ENCODE data around the gene ZNF732. TPM values are rescaled to one million over a fixed set of nuclear protein-coding genes. Genes with fewer than 3 reads are reported as not detected.
A peak's percentile ranks its signal among the peaks of the same experiment; 100 is the strongest.

Gene ZNF732
- total RNA-seq (not detected), polyA plus RNA-seq (not detected)

DNA sequence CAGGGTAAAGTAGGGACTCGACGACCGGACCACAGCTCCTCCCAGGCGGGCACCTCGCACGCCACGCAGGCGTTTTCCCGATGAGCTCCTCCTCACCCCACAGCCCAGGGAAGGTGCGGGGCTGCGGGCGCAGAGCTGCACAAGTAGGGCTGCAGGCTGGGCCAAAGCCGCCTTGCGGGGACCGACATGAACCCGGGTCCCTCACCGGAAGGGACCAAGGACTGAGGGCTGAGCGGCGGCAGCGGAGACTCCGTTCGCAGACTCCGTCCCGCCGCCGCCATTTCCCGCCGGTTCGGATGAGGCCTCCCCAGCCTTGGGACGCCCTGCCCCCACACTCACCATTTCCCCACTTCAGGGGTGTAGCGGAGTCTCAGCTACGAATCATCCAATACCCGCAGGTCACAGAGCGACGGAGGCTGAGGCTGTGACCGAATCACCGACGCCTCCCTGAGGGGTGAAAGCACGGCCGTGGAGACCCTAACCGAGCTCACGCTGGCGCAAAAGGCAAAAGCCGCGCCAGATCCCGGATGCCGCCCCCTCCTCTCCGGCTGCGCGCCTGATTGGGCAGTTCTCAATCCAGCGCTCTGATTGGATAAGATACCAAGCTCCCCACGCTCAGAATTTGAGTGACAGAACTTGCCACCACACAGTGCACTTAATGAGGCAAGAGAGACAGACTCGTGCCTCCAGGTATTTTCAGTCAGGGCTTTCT, at the start of gene ZNF732:
TSS of gene ZNF732 (minus strand) at position 506 of the 712 bp plus-strand sequence. CDS start at position 342, 164 bp downstream.
- Histone ChIP-seq H3K36me3 (ENCODE audit: control insufficient read depth, insufficient read depth, low read length) (no peaks in the 10 kb centered on the region), H3K9me3 (ENCODE audit: control insufficient read depth in 2 of 2, low read length in 2 of 2) (peaks cover 19 to 31% of the 10 kb centered on the region in 2 experiments), H3K4me3 (ENCODE audit: low read depth, low read length) (no peak within 1 kb of the TSS), H3K4me1 (ENCODE audit: control insufficient read depth, insufficient read depth, low read length, poor library complexity, severe bottlenecking) (no peaks in the 10 kb centered on the region), H3K27ac (ENCODE audit: insufficient read depth, low read length, poor library complexity, severe bottlenecking) (no peak within 1 kb of the TSS), H3K27me3 (ENCODE audit: control insufficient read depth, insufficient read depth, low read length) (no peaks in the 10 kb centered on the region)
- Mint-ChIP-seq H3K36me3 (no peaks in the 10 kb centered on the region), H3K4me1 (peaks cover 0 to 14% (median 4%) of the 10 kb centered on the region in 4 donors), H3K4me3 (peak within 1 kb of the TSS in 2 of 4 donors; percentile 29 to 59), H3K27me3 (no peaks in the 10 kb centered on the region), H3K9me3 (peaks cover 0 to 49% (median 15%) of the 10 kb centered on the region in 7 donors), H3K27ac (no peak within 1 kb of the TSS)
- no peak for ATAC-seq (ENCODE audit: low read depth in 2 of 2)
- DNase-seq: no peak

DNA sequence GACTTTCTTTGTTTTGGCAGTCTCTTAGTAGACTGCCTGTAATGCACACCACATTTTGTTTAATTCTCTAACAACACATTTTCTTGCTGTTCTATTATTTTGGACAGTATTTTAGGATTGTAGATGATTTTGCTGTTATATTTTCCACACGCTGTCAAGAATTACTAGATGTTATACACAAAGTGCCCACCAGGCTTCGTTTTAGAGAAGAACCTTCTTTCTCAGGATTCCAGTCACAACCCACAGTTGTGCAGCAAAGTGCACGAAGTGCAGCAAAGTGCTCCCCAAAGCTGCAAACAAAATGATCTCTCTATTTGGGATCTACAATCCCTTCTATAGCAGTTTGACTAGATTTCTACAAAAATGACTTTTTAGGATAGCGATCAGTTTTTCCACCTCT, 34.7 kb upstream of the ZNF732 start:
- Histone ChIP-seq H3K4me1 (ENCODE audit: control insufficient read depth, insufficient read depth, low read length, poor library complexity, severe bottlenecking) (peaks cover 24% of the 10 kb centered on the region), H3K27ac (ENCODE audit: insufficient read depth, low read length, poor library complexity, severe bottlenecking) (no peak overlapping the region), H3K36me3 (ENCODE audit: control insufficient read depth, insufficient read depth, low read length) (peaks cover 40% of the 10 kb centered on the region), H3K27me3 (ENCODE audit: control insufficient read depth, insufficient read depth, low read length) (no peaks in the 10 kb centered on the region), H3K9me3 (ENCODE audit: control insufficient read depth in 2 of 2, low read length in 2 of 2) (peaks cover 32 to 60% of the 10 kb centered on the region in 2 experiments), H3K4me3 (ENCODE audit: low read depth, low read length) (peak overlapping the region; percentile 21)
- no peak for ATAC-seq (ENCODE audit: low read depth in 2 of 2)
- peak overlapping the region; percentile 3 to 100 (median 98) for H3K4me3 Mint-ChIP-seq
- H3K36me3 Mint-ChIP-seq: peaks cover 57% of the 10 kb centered on the region
- H3K27me3 Mint-ChIP-seq: peaks cover 5% of the 10 kb centered on the region
- H3K27ac Mint-ChIP-seq: no peak overlapping the region
- peaks cover 0 to 42% (median 16%) of the 10 kb centered on the region in 4 donors for H3K4me1 Mint-ChIP-seq
- DNase-seq: no peak
- peaks cover 5 to 48% (median 29%) of the 10 kb centered on the region in 7 donors for H3K9me3 Mint-ChIP-seq

GRCh38 chr4:338759-339097, 33.5 kb upstream of the ZNF732 start:
- H3K9me3 ChIP-seq (ENCODE audit: control insufficient read depth in 2 of 2, low read length in 2 of 2): peaks cover 28 to 47% of the 10 kb centered on the region in 2 experiments
- peaks cover 24% of the 10 kb centered on the region for H3K4me1 ChIP-seq (ENCODE audit: control insufficient read depth, insufficient read depth, low read length, poor library complexity, severe bottlenecking)
- H3K27ac Mint-ChIP-seq: peak overlapping the region; percentile 69 to 99 (median 91)
- peak overlapping the region; percentile 96 to 100 (median 98) for H3K4me3 Mint-ChIP-seq
- H3K4me1 Mint-ChIP-seq: peaks cover 7 to 44% (median 16%) of the 10 kb centered on the region in 4 donors
- no peak for DNase-seq
- H3K27me3 Mint-ChIP-seq: peaks cover 5% of the 10 kb centered on the region
- H3K4me3 ChIP-seq (ENCODE audit: low read depth, low read length): peak overlapping the region; percentile 80
- peak overlapping the region; percentile 90 for H3K27ac ChIP-seq (ENCODE audit: insufficient read depth, low read length, poor library complexity, severe bottlenecking)
- no peak for ATAC-seq (ENCODE audit: low read depth in 2 of 2)
- H3K27me3 ChIP-seq (ENCODE audit: control insufficient read depth, insufficient read depth, low read length): no peaks in the 10 kb centered on the region
- peaks cover 5 to 43% (median 29%) of the 10 kb centered on the region in 7 donors for H3K9me3 Mint-ChIP-seq
- H3K36me3 ChIP-seq (ENCODE audit: control insufficient read depth, insufficient read depth, low read length): peaks cover 27% of the 10 kb centered on the region
- peaks cover 49% of the 10 kb centered on the region for H3K36me3 Mint-ChIP-seq

GRCh38 chr4:337932-338758, 32.9 kb upstream of the ZNF732 start:
- peak overlapping the region; percentile 99 for H3K27ac Mint-ChIP-seq
- DNase-seq (peak in 1 of 3 donors; percentile 23), ATAC-seq (ENCODE audit: low read depth in 2 of 2) (peak; percentile 16 to 21)
- H3K4me1 Mint-ChIP-seq: peaks cover 7 to 44% (median 16%) of the 10 kb centered on the region in 4 donors
- Histone ChIP-seq H3K36me3 (ENCODE audit: control insufficient read depth, insufficient read depth, low read length) (peaks cover 24% of the 10 kb centered on the region), H3K27me3 (ENCODE audit: control insufficient read depth, insufficient read depth, low read length) (no peaks in the 10 kb centered on the region), H3K27ac (ENCODE audit: insufficient read depth, low read length, poor library complexity, severe bottlenecking) (peak overlapping the region; percentile 90), H3K4me3 (ENCODE audit: low read depth, low read length) (peak overlapping the region; percentile 80), H3K9me3 (ENCODE audit: control insufficient read depth in 2 of 2, low read length in 2 of 2) (peaks cover 27 to 41% of the 10 kb centered on the region in 2 experiments), H3K4me1 (ENCODE audit: control insufficient read depth, insufficient read depth, low read length, poor library complexity, severe bottlenecking) (peaks cover 24% of the 10 kb centered on the region)
- peaks cover 47% of the 10 kb centered on the region for H3K36me3 Mint-ChIP-seq
- peak overlapping the region; percentile 96 to 100 (median 98) for H3K4me3 Mint-ChIP-seq
- peaks cover 5 to 39% (median 29%) of the 10 kb centered on the region in 7 donors for H3K9me3 Mint-ChIP-seq
- peaks cover 5% of the 10 kb centered on the region for H3K27me3 Mint-ChIP-seq

- peaks cover 40% of the 10 kb centered on the region for H3K36me3 Mint-ChIP-seq
Measured at GRCh38 chr4:337143-337931, 32.1 kb upstream of the ZNF732 start, which contains the start of gene ZNF141. Gene ZNF141, plus strand, starts transcription at chr4:337814. Its CDS starts 170 bp downstream, at chr4:337984.

GRCh38 chr4:336893-337142, 31.5 kb upstream of the ZNF732 start:
- ATAC-seq (ENCODE audit: low read depth in 2 of 2) (no peak), DNase-seq (no peak)
- peak overlapping the region; percentile 80 for H3K4me3 ChIP-seq (ENCODE audit: low read depth, low read length)
- peaks cover 12% of the 10 kb centered on the region for H3K36me3 ChIP-seq (ENCODE audit: control insufficient read depth, insufficient read depth, low read length)
- peaks cover 5 to 31% (median 25%) of the 10 kb centered on the region in 7 donors for H3K9me3 Mint-ChIP-seq
- peaks cover 5% of the 10 kb centered on the region for H3K27me3 Mint-ChIP-seq
- peak overlapping the region; percentile 99 for H3K27ac Mint-ChIP-seq
- peaks cover 36% of the 10 kb centered on the region for H3K36me3 Mint-ChIP-seq
- H3K4me1 Mint-ChIP-seq: peaks cover 7 to 42% (median 16%) of the 10 kb centered on the region in 4 donors
- H3K9me3 ChIP-seq (ENCODE audit: control insufficient read depth in 2 of 2, low read length in 2 of 2): peaks cover 16 to 35% of the 10 kb centered on the region in 2 experiments
- peaks cover 24% of the 10 kb centered on the region for H3K4me1 ChIP-seq (ENCODE audit: control insufficient read depth, insufficient read depth, low read length, poor library complexity, severe bottlenecking)
- peak overlapping the region; percentile 90 for H3K27ac ChIP-seq (ENCODE audit: insufficient read depth, low read length, poor library complexity, severe bottlenecking)
- H3K4me3 Mint-ChIP-seq: peak overlapping the region; percentile 96 to 100 (median 98)
- no peaks in the 10 kb centered on the region for H3K27me3 ChIP-seq (ENCODE audit: control insufficient read depth, insufficient read depth, low read length)

More at GRCh38 chr4:337143-337931, 32.1 kb upstream of the ZNF732 start, which contains the start of gene ZNF141:
- Histone ChIP-seq H3K4me3 (ENCODE audit: low read depth, low read length) (peak within 1 kb of the TSS; percentile 80), H3K4me1 (ENCODE audit: control insufficient read depth, insufficient read depth, low read length, poor library complexity, severe bottlenecking) (peaks cover 24% of the 10 kb centered on the region), H3K27me3 (ENCODE audit: control insufficient read depth, insufficient read depth, low read length) (no peaks in the 10 kb centered on the region), H3K27ac (ENCODE audit: insufficient read depth, low read length, poor library complexity, severe bottlenecking) (peak within 1 kb of the TSS; percentile 90), H3K36me3 (ENCODE audit: control insufficient read depth, insufficient read depth, low read length) (peaks cover 17% of the 10 kb centered on the region), H3K9me3 (ENCODE audit: control insufficient read depth in 2 of 2, low read length in 2 of 2) (peaks cover 20 to 37% of the 10 kb centered on the region in 2 experiments)
- Mint-ChIP-seq H3K27ac (peak within 1 kb of the TSS; percentile 99), H3K4me1 (peaks cover 7 to 44% (median 16%) of the 10 kb centered on the region in 4 donors), H3K4me3 (peak within 1 kb of the TSS; percentile 96 to 100 (median 98)), H3K9me3 (peaks cover 5 to 35% (median 28%) of the 10 kb centered on the region in 7 donors), H3K27me3 (peaks cover 5% of the 10 kb centered on the region)
- ATAC-seq (ENCODE audit: low read depth in 2 of 2) (peak; percentile 92 to 95), DNase-seq (peak; percentile 83 to 98 (median 93))
